Keratinocyte (primary cell): ENCODE data around the gene DNAJC8. TPM values are rescaled to one million over a fixed set of nuclear protein-coding genes. Genes with fewer than 3 reads are reported as not detected.

ENCODE experiments used
- DNase-seq: peaks from one replicate; pipeline ENCODE4 v3.0.0-alpha.2; 2011; ENCODE audit warnings: low read depth, missing footprints, low spot score
- FAIRE-seq: peaks from 2 replicates; lab custom pipeline; 2011; peaks lifted over from hg19 to GRCh38; lab: Jason Lieb, UNC
- H2AFZ ChIP-seq: 2 replicates; pipeline ENCODE4 v1.6.0; 2012; ENCODE audit warnings: low read length, control low read depth, inconsistent platforms; ENCODE audit not compliant: control insufficient read depth
- H3K27ac ChIP-seq: 2 replicates; pipeline ENCODE4 v1.5.1; 2011; ENCODE audit warnings: low read length; ENCODE audit not compliant: control insufficient read depth, insufficient read depth
- H3K27me3 ChIP-seq: 3 replicates; pipeline ENCODE4 v1.6.0; 2011; ENCODE audit warnings: low read length; ENCODE audit not compliant: control insufficient read depth, insufficient read depth; ENCODE audit errors: extremely low read depth
- H3K36me3 ChIP-seq, 2 experiments: 2 replicates in 1 of 2; 3 replicates in 1 of 2; pipeline ENCODE4 v1.5.1; 2011; ENCODE audit warnings: low read length in 2 of 2, mild to moderate bottlenecking in 1 of 2; ENCODE audit not compliant: control insufficient read depth in 2 of 2, insufficient read depth in 2 of 2; ENCODE audit errors: extremely low read depth in 1 of 2
- H3K4me1 ChIP-seq: 3 replicates; pipeline ENCODE4 v1.5.1; 2011; ENCODE audit warnings: low read length; ENCODE audit not compliant: control insufficient read depth, insufficient read depth; ENCODE audit errors: extremely low read depth
- H3K4me2 ChIP-seq: 3 replicates; pipeline ENCODE4 v1.6.0; 2011; ENCODE audit warnings: low read depth, low read length; ENCODE audit not compliant: control insufficient read depth, insufficient read depth; ENCODE audit errors: extremely low read depth
- H3K4me3 ChIP-seq, 3 experiments: fragments of 200-600 bp in 1 of 3; sonication (generic) in 1 of 3; 2 replicates in 2 of 3; 3 replicates in 1 of 3; pipeline ENCODE4 v1.5.1; 2011 to 2016; ENCODE audit warnings: low read length in 3 of 3, mild to moderate bottlenecking in 3 of 3, control low read depth in 2 of 3, inconsistent platforms in 1 of 3, low read depth in 1 of 3, mixed read lengths in 1 of 3, mixed run types in 1 of 3, moderate library complexity in 1 of 3; ENCODE audit not compliant: control insufficient read depth in 2 of 3, insufficient read depth in 2 of 3; ENCODE audit errors: extremely low read depth in 1 of 3
- H3K79me2 ChIP-seq: 2 replicates; pipeline ENCODE4 v1.6.0; 2012; ENCODE audit warnings: low read length; ENCODE audit not compliant: control insufficient read depth, insufficient read depth
- H3K9ac ChIP-seq: 3 replicates; pipeline ENCODE4 v1.6.0; 2011; ENCODE audit warnings: low read length; ENCODE audit not compliant: control insufficient read depth, insufficient read depth; ENCODE audit errors: extremely low read depth
- H3K9me1 ChIP-seq: 3 replicates; pipeline ENCODE4 v1.6.0; 2011; ENCODE audit warnings: low read length; ENCODE audit not compliant: control insufficient read depth, insufficient read depth; ENCODE audit errors: extremely low read depth
- H3K9me3 ChIP-seq: 2 replicates; pipeline ENCODE4 v1.5.1; 2012; ENCODE audit warnings: low read depth, low read length; ENCODE audit not compliant: control insufficient read depth
- H4K20me1 ChIP-seq: 3 replicates; pipeline ENCODE4 v1.6.0; 2011; ENCODE audit warnings: low read length; ENCODE audit not compliant: control insufficient read depth, insufficient read depth; ENCODE audit errors: extremely low read depth
- EZH2 ChIP-seq: IDR thresholded peaks from one replicate; pipeline ENCODE4 v1.6.1; 2012; ENCODE audit warnings: inconsistent platforms, mild to moderate bottlenecking, low read length, moderate library complexity
- dilution Hi-C: fragments of 300-500 bp; cut with MboI; formaldehyde crosslinking; loops from one replicate; pipeline ENCODE4 v1.7.0; 2020; ENCODE audit warnings: low sequenced_read_pairs; ENCODE audit not compliant: extremely low pct_ligation_motif_present
- polyA plus RNA-seq, 5 experiments: library from polyadenylated mRNA; depleted of rRNA in 3 of 5; stranded (reverse) in 3 of 5; stranded (forward) in 1 of 5; unstranded in 1 of 5; fragments of >200 nt; gene quantifications; 1 replicate in 1 of 5; 2 replicates in 3 of 5; 3 replicates in 1 of 5; pipeline versions ENCODE4 v1.2.1 to v1.2.3, GENCODE V29; 2011 to 2012; ENCODE audit warnings: missing spikeins in 2 of 5, low read depth in 1 of 5, low replicate concordance in 1 of 5
- TF ChIP-seq, protein P1 (sequence below), 3 experiments: IDR thresholded peaks in 1 of 3; conservative IDR thresholded peaks in 1 of 3; optimal IDR thresholded peaks in 1 of 3; 2 replicates in 2 of 3; 3 replicates in 1 of 3; pipeline versions ENCODE3 to v1.5.1; 2011; ENCODE audit warnings: low read length in 3 of 3, mild to moderate bottlenecking in 3 of 3, moderate library complexity in 2 of 3, control low read depth in 1 of 3, inconsistent platforms in 1 of 3; ENCODE audit not compliant: insufficient read depth in 2 of 3; ENCODE audit errors: extremely low read depth in 1 of 3

DNAJC8 gene
- polyA plus RNA-seq, 1 donor (not counting 4 experiments of a cell fraction or from before 2014, with no cell fraction given) = 104 TPM

GRCh38 chr1:28241638-28242241 is 8.9 kb upstream of the DNAJC8 start:
- peak overlapping the region; percentile 75 for H3K9ac ChIP-seq
- H3K9me3 ChIP-seq = no peaks in the 10 kb centered on the region
- H3K4me3 ChIP-seq = peak overlapping the region in 1 of 3 experiments; percentile 52
- dilution Hi-C loops = no loop called here
- no peaks in the 10 kb centered on the region for H3K9me1 ChIP-seq
- H3K79me2 ChIP-seq = peaks cover 14% of the 10 kb centered on the region
- peaks cover 44% of the 10 kb centered on the region for H3K4me1 ChIP-seq
- peak overlapping the region; percentile 94 for H3K27ac ChIP-seq
- H3K4me2 ChIP-seq = peak overlapping the region; percentile 98
- H3K27me3 ChIP-seq = no peaks in the 10 kb centered on the region
- no peaks in the 10 kb centered on the region for H4K20me1 ChIP-seq
- peaks cover 6 to 7% of the 10 kb centered on the region in 2 experiments for H3K36me3 ChIP-seq
- peak overlapping the region; percentile 94 for H2AFZ ChIP-seq
- DNase-seq (no peak), FAIRE-seq (peak; percentile 79)
- TF ChIP-seq EZH2 = no peak
- TF ChIP-seq, protein P1, sequence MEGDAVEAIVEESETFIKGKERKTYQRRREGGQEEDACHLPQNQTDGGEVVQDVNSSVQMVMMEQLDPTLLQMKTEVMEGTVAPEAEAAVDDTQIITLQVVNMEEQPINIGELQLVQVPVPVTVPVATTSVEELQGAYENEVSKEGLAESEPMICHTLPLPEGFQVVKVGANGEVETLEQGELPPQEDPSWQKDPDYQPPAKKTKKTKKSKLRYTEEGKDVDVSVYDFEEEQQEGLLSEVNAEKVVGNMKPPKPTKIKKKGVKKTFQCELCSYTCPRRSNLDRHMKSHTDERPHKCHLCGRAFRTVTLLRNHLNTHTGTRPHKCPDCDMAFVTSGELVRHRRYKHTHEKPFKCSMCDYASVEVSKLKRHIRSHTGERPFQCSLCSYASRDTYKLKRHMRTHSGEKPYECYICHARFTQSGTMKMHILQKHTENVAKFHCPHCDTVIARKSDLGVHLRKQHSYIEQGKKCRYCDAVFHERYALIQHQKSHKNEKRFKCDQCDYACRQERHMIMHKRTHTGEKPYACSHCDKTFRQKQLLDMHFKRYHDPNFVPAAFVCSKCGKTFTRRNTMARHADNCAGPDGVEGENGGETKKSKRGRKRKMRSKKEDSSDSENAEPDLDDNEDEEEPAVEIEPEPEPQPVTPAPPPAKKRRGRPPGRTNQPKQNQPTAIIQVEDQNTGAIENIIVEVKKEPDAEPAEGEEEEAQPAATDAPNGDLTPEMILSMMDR (optimal IDR thresholded peaks at IDR 0.05 in 1 of 3, IDR thresholded peaks at IDR 0.05 in 1 of 3, conservative IDR thresholded peaks at IDR 0.05 in 1 of 3; ENCODE audit: extremely low read depth in 1 of 3, insufficient read depth in 2 of 3, low read length in 3 of 3) = no peak

GRCh38 chr1:28240024-28240423 is 7.2 kb upstream of the DNAJC8 start:
- Histone ChIP-seq H3K4me2 (no peak overlapping the region), H3K36me3 (peaks cover 6 to 7% of the 10 kb centered on the region in 2 experiments), H3K27me3 (no peaks in the 10 kb centered on the region), H3K9me1 (no peaks in the 10 kb centered on the region), H3K79me2 (peaks cover 22% of the 10 kb centered on the region), H3K4me3 (no peak overlapping the region), H3K27ac (no peak overlapping the region), H2AFZ (no peak overlapping the region), H3K9ac (no peak overlapping the region), H3K9me3 (no peaks in the 10 kb centered on the region), H3K4me1 (peaks cover 47% of the 10 kb centered on the region), H4K20me1 (no peaks in the 10 kb centered on the region)
- TF ChIP-seq, protein P1 (optimal IDR thresholded peaks at IDR 0.05 in 1 of 3, IDR thresholded peaks at IDR 0.05 in 1 of 3, conservative IDR thresholded peaks at IDR 0.05 in 1 of 3; ENCODE audit: extremely low read depth in 1 of 3, insufficient read depth in 2 of 3, low read length in 3 of 3) = no peak
- no peak for TF ChIP-seq EZH2
- dilution Hi-C loops = no loop called here
- DNase-seq (no peak), FAIRE-seq (no peak)
